Thyroid gland (tissue), 4 donors: ENCODE results near the gene DCXR. TPM values are rescaled to one million over a fixed set of nuclear protein-coding genes. Genes with fewer than 3 reads are reported as not detected.

ENCODE experiments used
- DNase-seq, 2 donors: peaks; one replicate each; pipeline ENCODE4 v3.0.0-alpha.2; 2019
- H3K27ac ChIP-seq, 3 donors: fragments of 200-600 bp; sonication (generic); 1 replicate in 2 of 3; 2 replicates in 1 of 3; pipeline ENCODE4 v1.5.1; 2016 to 2019; ENCODE audit warnings: mild to moderate bottlenecking in 1 of 3, moderate library complexity in 1 of 3
- H3K27me3 ChIP-seq: fragments of 200-600 bp; sonication (generic); one replicate; pipeline ENCODE4 v1.5.1; 2019
- H3K36me3 ChIP-seq, 2 donors: fragments of 200-600 bp; sonication (generic); one replicate each; pipeline ENCODE4 v1.5.1; 2016 to 2019
- H3K4me1 ChIP-seq, 2 donors: fragments of 200-600 bp; sonication (generic); one replicate each; pipeline ENCODE4 v1.5.1; 2017 to 2019
- H3K4me3 ChIP-seq, 3 donors: fragments of 200-600 bp; sonication (generic); replicated peaks in 1 of 3; 1 replicate in 2 of 3; 2 replicates in 1 of 3; pipeline ENCODE4 v1.5.1; 2016; ENCODE audit warnings: mild to moderate bottlenecking in 1 of 3
- H3K9me3 ChIP-seq: fragments of 200-600 bp; sonication (generic); one replicate; pipeline ENCODE4 v1.5.1; 2017
- CTCF ChIP-seq, 6 experiments: fragments of 200-600 bp in 3 of 6; fragments of 450-650 bp in 3 of 6; sonication (generic) in 3 of 6; IDR thresholded peaks; one replicate each; pipeline ENCODE4 v1.5.1; 2016 to 2019; ENCODE audit warnings: antibody characterized with exemption in 6 of 6, mild to moderate bottlenecking in 2 of 6, inconsistent platforms in 1 of 6, moderate library complexity in 1 of 6
- POLR2A ChIP-seq, 2 donors: fragments of 450-650 bp; IDR thresholded peaks; one replicate each; pipeline ENCODE4 v1.6.1; 2017; ENCODE audit warnings: antibody characterized with exemption in 2 of 2, mild to moderate bottlenecking in 2 of 2, moderate library complexity in 1 of 2
- WGBS, 2 donors: methylation state at CpG; one replicate each; pipeline ENCODE4 v1.1.5; 2017; 5-methylcytosine and 5-hydroxymethylcytosine counted together
- intact Hi-C: fragments of 100-400 bp; cut with DNase I; formaldehyde crosslinking; loops from one replicate; pipeline ENCODE4 v1.15.1; 2023
- total RNA-seq, 4 donors: library from RNA; depleted of rRNA; stranded (reverse); fragments of >200 nt; gene quantifications; one replicate each; pipeline ENCODE4 v1.2.3, GENCODE V29; 2016

The DCXR gene
- total RNA-seq, 4 donors from 2014 or later = 88.6 to 161 (median 114) TPM

DNA sequence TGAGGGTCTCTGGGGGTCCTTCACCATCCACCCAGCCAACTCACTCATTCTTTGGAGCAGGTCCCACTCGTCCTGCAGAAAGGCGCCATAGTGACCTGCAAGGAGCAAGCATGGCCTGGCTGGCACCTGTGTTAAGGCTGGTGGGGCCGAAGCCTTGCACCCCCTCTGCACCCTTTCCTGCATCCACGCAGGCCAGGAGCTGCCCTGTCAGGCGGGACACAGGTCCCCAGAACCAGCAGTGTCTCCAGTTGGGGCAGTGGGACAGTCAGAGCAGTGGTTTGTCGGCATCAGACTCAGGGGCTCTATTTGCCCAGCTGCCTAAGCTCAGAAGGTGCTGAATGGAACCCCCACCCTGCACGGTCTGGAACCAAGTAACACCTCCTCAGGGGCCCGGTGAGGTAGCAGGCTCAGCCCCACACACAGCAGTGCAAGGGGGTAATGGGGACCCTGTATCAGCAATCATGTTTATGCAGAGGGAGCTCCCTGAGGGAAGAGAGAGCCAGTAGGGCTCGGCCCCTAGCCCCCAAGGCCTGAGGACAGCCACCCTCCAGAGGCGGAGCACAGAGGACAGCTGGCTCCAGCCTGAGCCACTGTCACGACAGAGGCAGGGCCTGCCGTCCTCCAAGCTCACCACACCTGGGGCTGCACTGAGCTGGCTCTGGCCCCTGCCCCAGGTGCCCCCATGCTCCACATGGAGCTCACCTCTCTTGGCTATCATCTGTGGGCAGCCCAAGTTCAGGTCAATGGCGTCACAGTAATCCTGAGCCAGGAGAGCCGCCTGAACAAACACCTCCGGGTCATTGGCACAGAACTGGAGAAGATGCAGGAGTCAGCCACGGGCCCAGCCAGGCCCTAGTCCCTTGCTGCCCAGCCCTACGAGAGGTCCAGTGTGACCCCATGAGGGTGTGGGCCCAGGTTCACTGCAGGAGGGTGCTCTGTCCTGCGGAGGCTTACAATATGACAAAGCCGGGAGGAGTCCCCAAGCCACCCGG lies 26.2 kb upstream of the DCXR start:
- Histone ChIP-seq H3K27me3 (no peaks in the 10 kb centered on the region), H3K36me3 (peaks cover 16 to 40% of the 10 kb centered on the region in 2 donors), H3K9me3 (no peaks in the 10 kb centered on the region), H3K4me1 (peaks cover 20 to 28% of the 10 kb centered on the region in 2 donors), H3K4me3 (no peak overlapping the region), H3K27ac (no peak overlapping the region)
- intact Hi-C loops = no loop called here
- TF ChIP-seq CTCF (IDR thresholded peaks at IDR 0.05) (no peak), POLR2A (IDR thresholded peaks at IDR 0.05) (no peak)
- peak in 1 of 2 donors; percentile 22 for DNase-seq
- WGBS, 2 donors = 67 to 71% methylated on average over 16 to 18 of the region's 20 CpGs

- H3K27ac ChIP-seq = no peak overlapping the region
- H3K36me3 ChIP-seq = peaks cover 21 to 44% of the 10 kb centered on the region in 2 donors
- peaks cover 20 to 28% of the 10 kb centered on the region in 2 donors for H3K4me1 ChIP-seq
- intact Hi-C loops = no loop called here
- no peak for DNase-seq
- H3K9me3 ChIP-seq = no peaks in the 10 kb centered on the region
- no peaks in the 10 kb centered on the region for H3K27me3 ChIP-seq
- 87 to 97% methylated on average over 4 to 6 of the region's 9 CpGs for WGBS, 2 donors
- no peak for TF ChIP-seq POLR2A (IDR thresholded peaks at IDR 0.05)
- TF ChIP-seq CTCF (IDR thresholded peaks at IDR 0.05) = no peak
- H3K4me3 ChIP-seq = no peak overlapping the region
These were observed 25.5 kb upstream of the DCXR start for GRCh38 chr17:82062984-82063368.

DNA sequence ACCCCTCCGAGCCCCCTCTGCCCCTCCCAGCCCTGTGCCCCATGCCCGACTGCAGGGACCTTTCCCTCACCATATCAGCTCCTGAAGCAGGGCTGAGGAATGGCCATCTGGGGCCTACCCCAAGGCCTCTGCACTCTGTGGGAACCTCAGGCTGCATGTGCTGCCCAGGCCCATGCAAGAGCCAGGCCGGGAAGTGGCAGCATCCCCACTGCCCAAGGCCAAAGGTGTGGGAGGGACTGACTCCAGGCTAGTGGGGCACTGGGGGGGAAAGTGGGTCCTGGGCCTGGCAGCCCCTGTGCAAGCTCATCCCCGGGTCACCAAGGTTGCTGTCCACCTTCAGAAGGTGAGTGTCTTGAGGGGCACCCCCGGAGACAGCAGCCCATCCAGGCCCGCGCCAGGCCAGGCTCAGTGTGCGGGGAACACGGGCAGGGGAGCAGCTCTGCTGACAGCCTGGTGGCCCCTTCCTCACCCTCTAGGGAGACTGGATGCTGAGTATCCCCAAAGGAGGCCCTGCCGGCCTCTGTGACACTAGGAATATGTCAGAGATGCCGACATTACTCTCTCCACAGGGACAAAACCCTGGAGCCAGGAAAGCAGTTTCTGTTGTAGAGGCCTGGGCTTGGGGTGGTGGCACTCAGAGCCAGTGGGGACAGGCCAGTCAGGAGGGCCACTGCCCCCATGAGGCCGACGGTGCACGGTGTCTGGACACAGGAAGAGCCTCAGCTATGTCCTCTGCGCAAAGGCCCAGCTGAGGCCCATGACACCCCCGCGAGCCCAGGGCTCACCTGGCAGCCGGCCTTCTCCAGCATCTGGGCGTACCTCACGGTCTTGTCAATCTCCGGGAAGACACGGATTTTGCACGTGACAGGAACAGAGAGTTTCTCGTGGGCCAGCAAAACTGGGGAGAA lies 24.8 kb upstream of the DCXR start:
- no peak for DNase-seq
- no peak overlapping the region for H3K4me3 ChIP-seq
- H3K27ac ChIP-seq = no peak overlapping the region
- 89 to 92% methylated on average over 11 to 13 of the region's 24 CpGs for WGBS, 2 donors
- intact Hi-C loops = no loop called here
- no peak for TF ChIP-seq POLR2A (IDR thresholded peaks at IDR 0.05)
- H3K9me3 ChIP-seq = no peaks in the 10 kb centered on the region
- peaks cover 26 to 45% of the 10 kb centered on the region in 2 donors for H3K36me3 ChIP-seq
- H3K4me1 ChIP-seq = peaks cover 20 to 28% of the 10 kb centered on the region in 2 donors
- H3K27me3 ChIP-seq = no peaks in the 10 kb centered on the region

- WGBS, 2 donors = 93 to 94% methylated on average over 19 to 25 of the region's 34 CpGs
- no peak for TF ChIP-seq CTCF (IDR thresholded peaks at IDR 0.05)
- TF ChIP-seq POLR2A (IDR thresholded peaks at IDR 0.05) = no peak
These were observed 23.8 kb upstream of the DCXR start for GRCh38 chr17:82061047-82061925.

More at GRCh38 chr17:82061047-82061925, 23.8 kb upstream of the DCXR start:
- no peak overlapping the region for H3K27ac ChIP-seq
- no peak for DNase-seq
- H3K27me3 ChIP-seq = no peaks in the 10 kb centered on the region
- no peak overlapping the region for H3K4me3 ChIP-seq
- peaks cover 36 to 53% of the 10 kb centered on the region in 2 donors for H3K36me3 ChIP-seq
- intact Hi-C loops = no loop called here
- peaks cover 19 to 24% of the 10 kb centered on the region in 2 donors for H3K4me1 ChIP-seq
- no peaks in the 10 kb centered on the region for H3K9me3 ChIP-seq
